HG02798 (cell line): ENCODE results near the gene PPP1R1A.

Experiments
- ATAC-seq: cut with Tn5 transposase; IDR thresholded peaks from one replicate; pipeline ENCODE4 v1.9.1; 2021; ENCODE audit warnings: mild to moderate bottlenecking; ENCODE audit not compliant: unreplicated experiment, poor library complexity

PPP1R1A gene

DNA sequence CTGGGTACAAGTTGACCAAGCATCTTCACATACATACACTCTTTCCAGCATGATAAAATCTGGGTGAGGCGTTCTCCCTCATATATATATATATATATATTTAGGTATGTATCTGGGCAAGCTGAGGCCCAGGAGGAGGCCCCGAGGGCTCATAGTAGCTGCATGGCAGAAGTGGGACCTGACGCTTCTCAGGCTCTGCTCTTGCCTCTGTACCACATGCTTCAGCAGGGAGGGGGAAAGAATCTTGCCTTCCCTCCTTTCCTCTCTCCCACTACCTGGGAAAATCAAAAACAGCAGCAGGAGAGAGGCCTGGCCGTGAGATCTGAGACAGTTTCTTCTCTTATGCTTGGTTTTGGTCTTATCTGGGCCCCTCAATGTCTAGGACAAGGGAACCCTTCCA lies 9.2 kb downstream of the PPP1R1A start:
- ATAC-seq, result no peak

GRCh38 chr12:54578778-54579177 lies 9.7 kb downstream of the PPP1R1A start:
- ATAC-seq, result no peak

GRCh38 chr12:54572881-54573280 lies 15.6 kb downstream of the PPP1R1A start:
- ATAC-seq, result no peak

DNA sequence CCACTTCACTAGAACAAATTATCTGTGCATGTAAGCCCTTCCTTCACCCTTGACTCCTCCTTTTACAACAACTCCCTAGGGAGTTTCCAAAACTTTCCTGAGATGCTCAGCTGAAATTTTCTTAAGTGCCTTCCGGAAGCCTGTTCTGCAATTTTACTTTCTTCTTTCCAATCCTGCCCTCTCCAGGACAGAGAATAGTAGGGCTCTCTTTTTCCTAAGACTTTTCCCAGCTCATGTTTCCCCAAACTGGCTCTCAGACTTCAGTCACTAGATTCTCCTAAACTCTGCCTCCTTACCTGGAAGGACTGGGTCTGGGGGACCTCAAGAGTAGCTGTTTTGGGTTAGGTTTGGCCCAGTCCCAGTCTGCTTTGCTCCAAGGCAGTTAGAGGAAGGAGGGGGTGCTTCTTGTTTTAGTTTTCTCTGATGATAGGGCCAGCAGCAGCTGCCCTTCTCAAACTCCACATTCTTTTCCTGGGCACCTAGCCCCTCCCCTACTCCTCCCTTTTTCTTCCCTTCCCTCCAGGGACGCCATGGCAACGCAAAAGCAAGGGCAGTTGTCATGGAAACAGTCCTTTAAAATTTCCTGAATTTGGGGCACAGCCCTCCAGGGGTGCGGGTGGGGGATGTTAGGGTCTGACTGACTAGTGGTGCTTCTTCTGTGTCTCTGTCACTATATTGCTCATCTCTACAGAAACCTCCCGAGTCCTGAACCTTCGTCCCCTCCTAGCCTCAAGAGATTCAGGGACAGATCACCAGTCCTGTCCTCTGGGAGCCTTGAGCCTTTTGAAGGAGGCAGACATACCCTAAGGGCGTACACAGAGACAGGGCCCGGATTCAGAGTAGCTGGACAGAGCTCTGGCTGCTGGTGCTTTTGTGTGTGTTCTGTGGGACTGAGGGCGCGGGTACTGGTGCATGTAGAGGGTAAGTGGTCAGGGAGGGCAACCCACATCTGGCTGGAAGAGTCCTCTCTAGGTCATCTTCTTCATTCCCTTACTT lies 17.0 kb downstream of the PPP1R1A start:
- ATAC-seq, result no peak

- ATAC-seq, result no peak
Observed at GRCh38 chr12:54569995-54570528, 18.4 kb downstream of the PPP1R1A start.

- ATAC-seq, result no peak
Observed at GRCh38 chr12:54569072-54569471, 19.4 kb downstream of the PPP1R1A start.

- no peak for ATAC-seq
Observed at GRCh38 chr12:54566792-54567191, 21.7 kb downstream of the PPP1R1A start.

DNA sequence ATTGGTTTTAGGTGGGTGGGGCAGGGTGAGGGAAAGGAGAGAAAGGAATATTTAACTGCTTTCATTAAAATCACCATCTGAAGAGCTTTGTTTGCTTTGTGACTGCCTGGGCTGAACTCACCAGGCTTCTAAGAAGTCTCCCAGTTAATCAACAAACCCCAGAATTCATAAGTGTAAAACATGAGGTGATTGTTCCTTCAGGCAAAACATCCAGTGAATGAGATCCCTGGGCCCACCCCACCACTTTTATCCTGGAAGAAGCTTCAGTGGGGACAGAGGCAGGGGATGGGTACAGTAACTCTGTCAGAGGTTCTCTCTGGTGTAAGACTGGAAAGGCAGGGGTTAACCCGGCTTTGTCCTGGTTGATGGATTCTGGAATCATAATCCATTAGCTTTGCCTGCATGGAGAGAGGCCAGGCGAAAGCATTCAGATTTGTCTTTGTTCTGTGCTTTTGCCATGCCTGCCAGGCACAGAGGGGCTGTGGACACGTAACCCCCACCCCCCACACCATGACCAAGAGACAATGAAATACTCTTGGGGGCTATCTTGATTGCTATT lies 22.4 kb downstream of the PPP1R1A start:
- no peak for ATAC-seq

DNA sequence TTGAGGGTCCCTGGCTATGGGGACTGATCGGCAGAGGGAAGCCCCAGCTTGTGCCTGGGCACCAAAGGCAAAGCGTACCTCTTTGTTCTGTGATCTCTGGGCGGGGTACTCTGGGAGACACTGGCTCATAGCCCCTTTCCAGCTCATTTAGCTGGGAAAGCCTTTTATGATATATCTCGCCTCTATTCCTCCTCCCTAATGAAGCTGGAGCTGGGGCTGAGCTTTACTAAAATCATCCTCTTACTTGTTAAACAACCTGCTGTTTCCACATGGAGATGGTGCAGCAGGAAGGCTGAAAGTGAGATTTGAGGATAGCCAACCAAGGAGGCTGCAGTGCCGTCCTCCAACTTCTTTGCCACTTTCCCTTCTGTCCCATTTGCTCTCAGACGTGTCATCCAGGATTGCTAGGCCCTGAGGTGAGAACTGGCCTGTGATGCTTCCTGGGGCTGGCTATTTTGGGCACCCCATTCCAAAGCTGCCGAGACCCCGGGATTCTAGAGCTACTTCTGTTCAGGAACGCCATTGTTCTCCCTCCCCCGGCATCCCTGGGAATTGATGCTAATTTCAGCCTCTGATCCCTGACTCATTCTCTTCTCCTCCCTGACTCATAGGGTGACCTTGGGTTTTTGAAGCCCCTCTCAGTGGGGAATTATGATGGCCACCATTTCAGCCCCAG lies 23.0 kb downstream of the PPP1R1A start:
- ATAC-seq, result no peak

DNA sequence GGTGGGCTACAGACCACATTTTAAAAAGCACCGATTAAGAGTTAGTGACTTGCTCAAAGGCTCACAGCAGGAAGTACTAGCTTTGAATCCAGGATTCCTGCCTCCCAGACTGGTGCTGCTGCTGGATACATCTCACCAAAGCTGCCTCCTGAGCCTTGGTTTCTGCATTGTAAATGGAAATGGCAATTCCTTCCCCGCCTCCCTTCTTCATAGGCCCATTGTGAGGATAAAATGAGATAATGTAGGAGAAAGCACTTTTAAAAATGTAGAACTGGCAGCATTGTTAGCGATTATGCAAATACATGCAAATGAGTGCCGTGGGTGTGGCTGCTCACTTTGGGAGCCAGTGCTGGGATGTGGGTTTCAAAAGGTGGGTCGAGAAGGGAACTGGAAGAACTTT lies 23.7 kb downstream of the PPP1R1A start:
- no peak for ATAC-seq

DNA sequence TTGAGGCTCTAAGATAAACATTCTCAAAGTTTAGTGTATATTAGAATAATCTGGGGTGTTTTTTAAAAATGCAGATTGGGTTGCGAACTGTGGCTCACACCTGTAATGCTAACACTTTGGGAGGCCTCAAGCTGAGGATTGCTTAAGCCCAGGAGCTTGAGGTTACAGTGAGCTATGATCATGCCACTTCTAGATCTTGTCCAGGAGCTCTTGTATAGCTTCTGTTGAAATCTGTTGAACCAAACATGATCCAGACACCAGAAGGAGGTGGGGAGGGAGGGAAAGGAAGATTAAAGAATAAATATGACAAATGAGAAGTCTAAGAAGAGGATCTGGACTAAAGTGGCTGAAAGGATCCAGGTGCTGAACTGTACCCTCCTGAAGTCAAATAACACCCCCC lies 24.7 kb downstream of the PPP1R1A start:
- ATAC-seq, result no peak

GRCh38 chr12:54562750-54563356 lies 25.6 kb downstream of the PPP1R1A start:
- no peak for ATAC-seq

- ATAC-seq, result no peak
Observed at GRCh38 chr12:54561164-54561563, 27.3 kb downstream of the PPP1R1A start.

DNA sequence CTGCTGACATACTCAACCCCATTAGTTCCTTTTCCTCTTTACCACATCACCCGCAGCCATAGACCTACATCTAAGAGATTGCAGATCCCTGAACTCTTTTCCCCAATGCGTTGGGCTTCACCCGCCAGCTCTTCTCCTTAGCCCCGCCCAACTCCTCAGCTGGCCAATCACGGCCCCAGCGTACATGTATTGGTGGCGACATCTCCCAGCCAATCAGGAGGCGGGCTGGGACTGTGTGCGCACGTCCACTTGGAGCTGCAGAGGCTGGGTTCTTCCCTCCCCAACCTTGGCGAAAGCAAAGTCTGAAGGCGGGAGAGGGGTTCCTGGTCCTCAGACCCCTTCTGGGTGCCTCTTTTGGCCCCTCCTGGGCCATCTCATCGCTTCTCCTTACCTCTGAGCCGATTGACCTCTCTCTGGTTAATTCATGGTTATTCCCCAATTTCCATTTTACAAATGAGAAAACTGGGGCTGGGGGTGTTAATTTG lies 28.0 kb downstream of the PPP1R1A start:
- peak; percentile 100 for ATAC-seq

DNA sequence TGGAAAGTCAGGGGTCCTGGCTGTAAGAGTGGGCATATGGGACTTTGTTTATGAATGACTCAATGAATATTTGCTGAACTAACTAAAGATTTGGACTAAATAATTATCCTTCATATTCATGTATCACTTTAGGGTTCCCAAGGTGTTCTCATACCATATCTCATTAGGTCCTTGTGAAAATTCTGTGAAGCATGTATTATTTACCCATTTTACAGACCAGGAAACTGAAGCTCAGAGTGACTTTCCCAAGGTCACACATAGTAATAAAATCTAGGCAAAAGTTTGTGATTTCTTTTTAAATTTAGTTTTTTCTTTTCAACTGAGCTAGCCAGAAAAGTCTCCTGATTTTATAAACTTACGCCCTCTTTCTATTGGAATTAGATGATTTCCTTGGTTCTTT lies 29.7 kb downstream of the PPP1R1A start:
- ATAC-seq, result no peak

DNA sequence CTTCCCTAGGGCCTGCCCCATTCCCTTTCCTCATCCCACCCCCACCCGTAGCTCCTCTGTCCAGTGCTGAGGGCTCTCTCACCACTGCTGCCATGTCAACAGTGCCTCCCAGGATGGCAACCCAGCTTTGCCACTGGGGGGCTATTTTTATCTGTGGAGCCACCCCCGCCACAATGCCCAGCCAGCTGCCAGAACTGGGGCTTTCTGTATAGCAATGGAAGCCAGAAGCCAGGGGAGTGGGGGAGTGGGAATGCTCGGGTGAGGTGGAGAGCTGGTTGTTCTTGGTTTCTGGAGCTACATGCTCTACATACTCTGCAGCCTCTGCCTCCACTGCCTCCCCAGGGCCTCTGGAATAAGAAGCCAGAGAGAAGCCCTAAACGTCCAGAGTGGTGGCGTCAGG lies 30.1 kb downstream of the PPP1R1A start:
- no peak for ATAC-seq

DNA sequence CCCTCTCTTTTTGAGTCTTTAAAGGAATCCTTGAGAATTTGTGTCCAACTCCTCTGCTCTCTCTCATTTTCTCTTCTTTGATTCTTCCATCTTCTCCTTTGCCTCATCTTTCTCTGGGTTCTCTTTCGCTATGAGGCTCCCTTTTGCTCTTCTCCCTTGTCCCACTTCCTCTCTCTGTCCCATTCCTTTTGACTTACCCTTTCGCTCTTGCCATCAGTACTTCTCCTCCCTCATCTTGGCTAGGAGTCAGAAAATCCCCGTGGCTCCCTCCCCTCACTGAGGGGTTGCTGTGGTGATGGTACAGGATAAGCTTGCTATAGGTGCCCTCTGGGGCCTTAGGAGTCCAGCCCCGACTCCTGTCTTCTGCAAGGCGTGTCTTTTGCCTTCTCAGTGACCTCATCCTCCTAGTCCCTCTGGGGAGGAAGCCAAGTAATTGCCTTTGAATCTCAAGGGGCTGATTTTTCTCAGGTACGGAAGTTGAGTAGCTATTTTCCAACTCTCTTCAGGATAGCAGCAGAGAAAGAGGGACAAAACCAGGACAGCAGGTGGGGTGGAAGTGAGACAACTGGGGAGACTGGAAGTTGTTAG lies 32.7 kb downstream of the PPP1R1A start:
- ATAC-seq, result no peak

GRCh38 chr12:54549774-54550451 lies 38.5 kb downstream of the PPP1R1A start:
- ATAC-seq, result no peak

GRCh38 chr12:54546511-54546910 lies 41.9 kb downstream of the PPP1R1A start:
- ATAC-seq, result no peak
